GM19452 (cell line): ENCODE results near the gene CASR.

ENCODE experiments used
- ATAC-seq: cut with Tn5 transposase; IDR thresholded peaks from one replicate; pipeline ENCODE4 v1.9.1; 2021; ENCODE audit not compliant: unreplicated experiment

The CASR gene

DNA sequence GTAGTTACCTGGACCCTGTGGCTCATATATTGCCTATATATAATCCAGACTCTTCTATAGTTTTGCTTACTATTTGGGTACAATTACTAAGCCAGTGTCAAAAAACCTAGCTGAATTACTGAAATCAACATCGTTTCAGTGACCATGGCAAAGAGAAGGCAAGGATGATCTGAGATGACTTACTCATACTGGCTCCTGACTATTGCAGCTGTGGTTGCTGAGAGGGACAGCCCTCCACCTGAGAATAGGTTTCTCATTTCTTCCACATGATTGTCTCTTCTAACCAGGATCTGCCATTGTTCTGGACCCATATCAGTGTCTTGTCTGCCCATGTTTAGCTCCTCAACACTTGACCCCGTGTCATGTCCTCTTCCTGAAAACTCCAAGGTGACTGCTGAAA lies 30.2 kb downstream of the CASR start:
- no peak for ATAC-seq

GRCh38 chr3:122214711-122215110 lies 31.2 kb downstream of the CASR start:
- ATAC-seq = no peak

DNA sequence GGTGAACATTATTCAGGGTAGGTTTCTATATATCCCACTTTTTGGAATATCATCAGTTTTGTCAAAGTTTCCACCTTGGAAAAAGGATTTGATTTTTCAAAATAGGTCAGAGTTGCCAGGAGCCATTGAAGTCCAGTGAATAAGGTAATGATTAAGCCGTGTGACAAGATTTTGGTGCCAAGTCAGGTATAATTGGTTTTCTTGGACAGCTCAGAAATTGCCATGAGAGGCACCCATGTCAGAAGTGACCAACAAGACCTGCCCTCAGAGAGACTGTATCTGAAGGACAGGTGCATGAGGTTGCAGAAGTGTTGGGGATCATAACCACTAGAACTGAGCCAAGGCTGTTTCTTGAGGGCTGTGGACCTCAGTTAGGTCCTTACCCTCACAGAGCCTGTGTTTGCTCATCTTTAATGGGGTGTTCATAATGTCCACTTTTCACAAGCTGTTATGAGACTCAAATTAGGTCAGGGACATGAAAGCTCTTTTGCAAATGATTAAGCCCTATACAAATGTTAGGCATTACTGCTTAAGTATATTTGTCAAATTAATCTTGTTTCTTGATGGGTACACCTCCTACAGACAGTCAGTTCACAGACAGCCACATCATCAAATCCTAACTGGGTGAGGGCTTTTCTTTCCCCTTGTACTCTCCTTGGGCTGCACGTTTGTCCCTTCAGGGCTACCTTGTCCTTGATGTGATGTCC lies 32.3 kb downstream of the CASR start:
- no peak for ATAC-seq

GRCh38 chr3:122217901-122218300 lies 34.4 kb downstream of the CASR start:
- ATAC-seq = no peak

- ATAC-seq = no peak
Measured at GRCh38 chr3:122219242-122219872, 35.9 kb downstream of the CASR start.

- no peak for ATAC-seq
Measured at GRCh38 chr3:122227036-122227781, 43.7 kb downstream of the CASR start.

DNA sequence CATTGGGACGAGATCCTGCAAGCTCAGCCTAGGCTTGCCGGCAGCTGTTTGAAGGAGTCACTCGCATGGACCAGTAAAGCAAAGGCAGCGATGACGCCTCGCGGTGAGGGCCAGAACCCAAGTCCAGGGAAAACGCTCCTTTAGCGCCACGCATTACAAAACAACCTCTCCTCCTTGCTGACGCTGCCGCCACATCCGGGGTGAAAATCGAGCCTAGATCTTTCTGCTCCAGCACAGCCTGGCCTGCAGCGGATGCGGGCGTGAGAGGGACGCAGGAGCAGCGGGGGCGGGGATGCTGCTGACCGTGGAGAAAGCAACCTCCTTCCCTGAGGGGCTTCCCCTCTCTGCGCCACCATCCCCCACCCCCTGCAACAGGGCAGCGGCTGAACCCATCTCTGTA lies 46.7 kb downstream of the CASR start:
- ATAC-seq = no peak

GRCh38 chr3:122231465-122232157 lies 48.1 kb downstream of the CASR start:
- no peak for ATAC-seq

- ATAC-seq = no peak
Measured at GRCh38 chr3:122232485-122232884, 49.0 kb downstream of the CASR start.

GRCh38 chr3:122233101-122233952 lies 49.9 kb downstream of the CASR start:
- peak; percentile 72 for ATAC-seq

GRCh38 chr3:122234117-122234516 lies 50.6 kb downstream of the CASR start:
- no peak for ATAC-seq

GRCh38 chr3:122235147-122235546 lies 51.7 kb downstream of the CASR start:
- peak; percentile 38 for ATAC-seq

DNA sequence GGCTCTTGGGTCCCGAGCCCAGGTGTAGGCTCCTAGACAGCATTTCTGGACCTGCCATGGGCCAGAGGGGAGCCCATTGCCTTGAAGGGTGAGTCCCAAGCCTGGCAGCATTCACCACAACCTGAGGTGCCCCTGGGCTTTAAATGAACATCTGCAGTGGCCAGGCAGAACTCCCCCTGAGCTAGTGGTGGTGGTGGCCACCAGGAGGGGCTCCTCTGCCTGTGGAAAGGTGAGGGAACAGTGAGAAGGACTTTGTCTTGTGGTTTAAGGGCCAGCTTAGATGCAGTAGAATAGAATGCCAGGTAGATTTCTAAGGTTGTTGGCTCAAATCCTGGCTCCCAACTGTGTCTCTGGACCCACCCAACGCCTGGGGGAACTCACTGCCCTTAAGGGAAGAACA lies 55.6 kb downstream of the CASR start:
- no peak for ATAC-seq

DNA sequence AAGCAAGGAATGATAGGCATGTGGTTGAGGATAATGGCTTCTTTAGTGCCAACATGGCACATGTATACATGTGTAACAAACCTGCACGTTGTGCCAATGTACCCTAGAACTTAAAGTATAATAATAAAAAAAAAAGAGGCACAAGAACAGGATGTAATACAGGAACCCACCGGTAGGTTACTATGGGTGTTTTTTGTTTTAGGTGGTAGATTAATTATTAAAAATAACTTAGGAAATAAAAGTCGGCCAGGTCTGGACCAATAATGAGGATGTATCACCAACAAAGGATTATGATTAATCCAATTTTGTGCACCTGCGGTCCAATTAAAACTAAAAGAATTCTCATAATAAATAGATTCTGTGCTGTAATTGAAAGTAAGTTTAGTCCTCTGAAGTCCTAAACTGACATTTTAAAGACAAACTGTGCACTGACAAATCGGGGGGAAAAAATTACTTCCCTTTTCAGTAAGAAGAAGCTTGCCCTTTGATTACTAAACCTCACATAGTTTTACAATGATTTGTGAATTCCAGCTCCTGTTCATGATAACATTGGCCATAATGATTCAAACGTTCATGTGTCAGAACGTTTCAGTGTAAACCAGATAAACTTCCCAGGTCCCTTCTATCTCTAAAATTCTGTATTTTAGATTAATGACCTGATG lies 62.2 kb downstream of the CASR start:
- no peak for ATAC-seq

DNA sequence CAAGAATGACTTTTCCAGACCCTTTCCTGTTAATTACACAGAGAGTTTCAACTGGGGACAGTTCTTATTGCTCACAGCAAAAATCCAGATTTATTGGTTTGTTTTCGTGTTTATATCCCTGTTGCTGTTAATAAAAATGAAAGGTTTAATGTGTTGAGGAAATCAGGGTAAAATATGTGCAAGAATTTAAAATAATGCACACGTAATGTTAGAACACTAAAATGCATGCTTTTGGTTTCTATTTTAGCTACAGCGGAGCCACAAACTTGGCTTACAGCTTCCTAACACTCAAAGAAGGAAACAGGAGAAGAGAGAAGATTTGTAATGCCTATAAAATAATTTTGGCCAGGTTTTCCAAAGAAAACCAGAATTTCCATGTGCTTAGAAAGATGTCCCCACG lies 62.7 kb downstream of the CASR start:
- no peak for ATAC-seq

GRCh38 chr3:122247087-122247824 lies 63.8 kb downstream of the CASR start:
- ATAC-seq = peak; percentile 8

DNA sequence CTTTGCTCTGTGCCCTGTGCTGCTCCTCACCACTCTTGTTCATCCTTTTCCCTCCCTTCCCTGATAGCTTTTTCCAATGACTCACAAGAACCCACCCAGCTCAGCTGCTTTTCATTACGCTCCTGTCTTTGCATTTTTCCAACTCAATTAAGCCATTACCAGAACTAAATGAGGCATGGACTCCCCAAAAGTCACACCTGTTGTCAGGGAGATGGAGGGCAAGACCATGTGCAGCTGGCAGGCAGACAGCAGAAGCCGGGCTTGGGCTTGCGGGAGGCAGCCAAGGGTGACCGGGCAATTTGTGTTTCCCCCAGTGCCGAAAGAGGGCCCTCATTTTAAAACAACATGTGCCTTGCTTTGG lies 64.3 kb downstream of the CASR start:
- ATAC-seq = peak; percentile 43

GRCh38 chr3:122251428-122251827 lies 68.0 kb downstream of the CASR start:
- no peak for ATAC-seq

DNA sequence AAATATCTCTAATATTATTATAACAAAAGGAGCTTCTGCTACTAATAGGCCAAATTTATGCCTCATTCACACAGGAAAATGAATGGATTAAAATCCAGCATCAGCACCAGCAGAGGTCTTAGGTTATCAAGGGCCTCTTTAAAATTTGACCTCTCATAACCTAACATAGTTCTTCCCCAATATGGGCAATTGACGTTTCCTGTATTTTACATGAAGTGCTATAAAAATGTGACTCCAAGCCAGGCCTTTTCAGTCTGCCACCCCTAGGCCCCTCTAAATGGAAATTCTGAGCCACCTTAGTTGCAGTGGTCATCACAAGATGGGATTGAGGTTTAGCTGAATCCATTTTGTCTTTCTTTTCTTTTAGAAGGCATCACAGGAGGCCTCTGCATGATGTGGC lies 70.1 kb downstream of the CASR start:
- no peak for ATAC-seq
